ENCODE measurements around the gene SYMPK.

SYMPK gene

GRCh38 chr19:45825263-45825605 lies 37.7 kb downstream of the SYMPK start:
- DNase-seq (ENCODE audit: low spot score) = no peak

DNA sequence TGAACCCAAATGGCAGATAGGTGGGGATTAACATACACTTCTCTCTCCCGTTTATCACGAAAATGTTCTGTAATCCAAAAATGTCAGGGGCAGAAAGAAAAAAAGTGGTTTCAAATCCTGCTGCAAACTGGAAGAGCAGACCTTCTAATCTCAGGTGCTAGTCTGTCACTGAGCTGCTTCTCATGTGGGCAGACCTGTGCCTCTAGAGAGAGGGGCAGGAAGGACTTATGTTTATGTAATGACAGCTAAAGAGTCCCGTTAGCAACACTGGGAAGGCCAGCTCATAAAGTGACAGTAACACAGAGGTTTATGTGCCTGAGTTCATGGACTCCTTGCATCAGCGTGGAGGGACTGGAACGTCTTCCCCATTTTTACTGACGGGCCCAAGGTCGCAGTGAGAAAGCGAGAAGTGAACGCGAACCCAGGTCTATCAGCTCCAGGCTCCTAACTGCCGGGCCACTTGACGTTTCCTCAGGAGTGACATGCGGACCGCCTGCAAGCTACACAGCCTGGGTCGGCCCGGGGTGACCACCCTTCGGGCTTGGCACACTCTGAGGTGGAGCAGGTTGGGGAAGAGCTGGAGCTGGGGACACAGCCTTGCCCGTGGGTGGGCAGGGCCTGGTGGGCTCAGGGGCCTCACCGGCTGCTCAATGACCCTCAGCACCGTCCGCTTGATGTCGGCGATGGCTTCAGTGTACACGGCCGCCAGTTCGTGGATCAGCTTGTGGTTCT lies 38.2 kb downstream of the SYMPK start:
- DNase-seq (ENCODE audit: low spot score) = no peak

GRCh38 chr19:45824041-45824471 lies 38.9 kb downstream of the SYMPK start:
- DNase-seq (ENCODE audit: low spot score) = no peak

GRCh38 chr19:45823182-45823581 lies 39.8 kb downstream of the SYMPK start:
- DNase-seq (ENCODE audit: low spot score) = no peak

DNA sequence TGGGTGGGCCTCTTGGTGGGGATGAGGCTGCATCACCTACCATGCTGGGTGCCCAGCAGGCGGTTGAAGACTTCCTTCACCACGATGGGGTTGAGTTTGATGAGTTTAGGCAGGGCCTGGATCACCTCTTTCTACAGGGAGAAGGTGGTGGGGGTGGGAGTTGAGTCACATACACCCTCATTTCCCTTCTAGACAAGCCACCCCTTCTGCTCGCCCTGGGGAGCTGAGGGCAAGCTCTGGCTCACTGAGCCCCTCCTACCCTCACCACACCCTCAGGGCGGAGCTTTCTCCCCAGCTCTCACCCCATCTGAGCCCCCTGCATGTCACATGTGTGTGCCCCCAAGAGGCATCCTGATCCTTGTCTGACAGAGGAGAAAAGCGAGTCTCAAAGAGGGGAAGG lies 40.2 kb downstream of the SYMPK start:
- DNase-seq (ENCODE audit: low spot score) = no peak

DNA sequence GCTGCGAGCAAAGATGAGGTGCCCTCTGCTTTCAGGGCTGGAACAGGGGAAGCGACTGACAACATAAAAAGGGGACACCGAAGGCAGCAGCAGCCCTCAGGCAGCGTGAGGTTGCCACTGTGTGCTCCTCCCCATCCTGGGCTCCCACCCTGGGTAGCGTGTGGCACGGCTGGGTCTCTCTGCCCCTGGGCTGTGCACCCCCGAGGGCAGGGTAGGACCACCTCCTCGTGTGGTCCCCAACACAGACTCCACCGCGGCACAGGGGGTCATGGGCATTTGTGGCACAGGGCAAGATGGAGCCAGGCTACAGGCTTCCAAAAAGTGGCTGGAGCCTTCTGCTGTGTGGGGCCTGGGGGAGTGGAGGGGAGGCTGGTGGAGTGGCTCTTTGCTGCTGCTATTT lies 41.4 kb downstream of the SYMPK start:
- DNase-seq (ENCODE audit: low spot score) = no peak

DNA sequence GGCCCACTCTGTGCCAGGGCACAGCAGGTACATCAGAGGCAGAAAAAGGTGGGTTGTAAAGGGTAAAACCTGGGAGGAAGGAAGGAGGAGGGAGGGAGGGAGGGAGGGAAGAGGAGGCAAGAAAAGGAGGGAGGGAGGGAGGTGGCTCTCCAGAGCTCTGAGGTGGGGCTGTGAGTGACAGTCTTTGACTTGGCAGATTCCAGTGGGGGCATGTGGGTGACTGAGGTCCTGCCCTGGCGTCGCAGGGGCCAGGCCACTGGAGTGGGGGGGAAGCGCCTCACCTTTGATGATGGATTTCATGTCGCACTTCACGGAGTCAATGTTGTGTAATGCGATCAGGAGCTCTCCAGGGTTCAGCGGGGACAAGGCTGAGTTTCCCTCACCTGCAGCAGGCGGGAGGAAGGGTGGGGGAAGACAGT lies 41.8 kb downstream of the SYMPK start:
- DNase-seq (ENCODE audit: low spot score) = no peak

DNA sequence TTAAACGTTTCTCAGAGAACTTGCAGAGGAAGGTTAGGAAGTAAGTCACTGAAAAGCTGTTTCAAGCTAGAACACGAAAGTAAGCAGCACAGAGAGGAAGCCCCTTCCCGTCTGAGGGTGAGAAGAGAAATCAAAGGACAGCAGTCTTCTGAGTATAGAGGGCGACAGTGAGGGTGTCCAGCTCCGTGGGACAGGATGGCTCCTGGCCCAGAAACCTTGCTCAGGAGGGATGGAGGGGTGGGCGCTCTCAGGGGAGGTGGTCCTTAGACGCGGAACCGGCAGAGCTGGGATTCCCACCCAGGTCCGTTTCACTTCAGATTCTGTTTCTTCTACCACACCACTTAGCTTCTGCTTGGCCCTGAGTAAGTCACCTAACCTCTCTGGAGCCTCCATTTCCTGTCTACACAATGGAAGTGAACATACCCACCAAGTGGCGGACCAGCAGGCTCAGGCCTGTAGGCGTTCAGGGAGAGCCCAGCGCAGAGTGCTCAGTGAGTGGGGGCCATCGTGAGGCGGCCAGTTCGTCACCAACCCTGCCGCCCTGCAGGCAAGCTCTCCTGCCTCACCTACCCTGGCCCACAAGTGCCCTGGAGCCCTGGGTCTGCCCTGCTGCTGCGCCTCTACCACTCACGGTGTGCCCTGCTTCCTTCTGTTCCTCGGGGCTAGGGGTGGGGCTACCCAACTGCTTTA lies 42.4 kb downstream of the SYMPK start:
- DNase-seq (ENCODE audit: low spot score) = no peak

- no peak for DNase-seq (ENCODE audit: low spot score)
Measured at GRCh38 chr19:45819769-45820168, 43.2 kb downstream of the SYMPK start.

- no peak for DNase-seq (ENCODE audit: low spot score)
Measured at GRCh38 chr19:45817725-45818301, 45.1 kb downstream of the SYMPK start.

DNA sequence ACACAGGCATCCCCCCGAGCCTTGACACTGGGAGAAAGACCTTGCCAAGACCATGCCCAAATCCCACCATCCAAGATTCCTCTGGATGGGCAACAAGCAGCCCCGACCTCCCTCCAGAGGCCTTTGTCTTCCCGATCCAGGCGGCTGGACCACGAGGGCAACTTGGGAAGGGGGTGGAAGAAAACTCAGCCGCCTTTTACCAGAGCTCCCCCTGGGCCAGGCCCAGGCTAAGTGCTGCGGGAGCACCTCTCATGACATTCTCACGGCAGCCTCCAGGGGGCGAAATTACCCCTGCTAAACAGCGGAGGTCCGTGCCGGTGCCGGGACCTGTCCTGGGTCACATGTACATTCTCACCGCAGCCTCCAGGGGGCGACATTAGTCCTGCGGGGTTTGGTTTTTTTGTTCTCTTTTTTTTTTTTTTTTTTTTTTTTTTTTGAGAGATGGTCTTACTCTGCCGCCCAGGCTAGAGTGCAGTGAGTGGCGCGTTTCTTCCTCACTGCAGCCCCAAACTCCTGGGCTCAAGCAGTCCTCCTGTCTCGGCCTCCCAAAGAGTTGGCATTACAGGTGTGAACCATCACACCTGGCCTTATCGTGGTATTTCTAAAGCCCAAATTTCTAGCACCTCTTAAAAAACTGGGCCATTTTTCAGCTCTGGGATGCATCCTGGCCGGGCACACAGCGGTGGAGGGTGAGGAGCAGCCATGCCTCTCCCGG lies 45.8 kb downstream of the SYMPK start:
- peak; percentile 96 for DNase-seq (ENCODE audit: low spot score)

- no peak for DNase-seq (ENCODE audit: low spot score)
Measured at GRCh38 chr19:45816236-45817009, 46.5 kb downstream of the SYMPK start.

DNA sequence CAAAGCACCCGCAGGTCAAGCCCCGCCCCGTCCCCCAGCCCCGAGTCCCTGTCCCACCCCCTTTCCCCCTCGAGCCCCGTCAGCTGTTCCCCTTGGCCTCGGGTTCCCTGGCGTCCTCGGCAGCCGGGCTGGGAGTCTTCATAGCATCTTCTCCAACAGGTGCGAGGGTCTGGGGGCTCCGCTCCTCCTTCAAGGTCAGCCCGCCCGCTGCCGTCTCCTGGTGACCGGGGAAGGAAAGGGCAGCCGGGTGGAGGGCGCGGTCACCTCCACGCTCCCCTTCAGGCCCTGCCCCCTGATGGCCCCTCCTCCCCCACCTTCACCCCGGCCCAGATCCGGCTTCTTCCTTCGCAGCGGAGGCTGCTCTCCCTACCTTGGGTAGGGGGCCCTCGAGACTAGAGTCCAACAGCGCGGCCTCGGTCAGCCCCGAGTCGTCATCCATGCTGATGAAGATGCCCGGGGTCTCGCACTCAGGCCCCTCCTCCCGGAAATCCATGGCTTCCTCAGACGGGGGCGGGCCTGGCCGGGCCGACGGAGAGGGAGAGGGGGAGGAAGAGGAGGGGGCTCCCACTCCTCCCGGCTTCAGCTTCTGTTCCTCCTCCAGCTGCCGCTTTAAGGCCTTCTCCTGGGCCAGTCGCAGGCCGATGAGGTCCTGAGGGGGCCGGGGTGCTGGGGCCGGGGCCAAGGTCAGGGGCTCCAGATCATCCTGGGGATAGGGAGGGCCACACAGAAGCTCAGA lies 47.3 kb downstream of the SYMPK start:
- DNase-seq (ENCODE audit: low spot score) = no peak

DNA sequence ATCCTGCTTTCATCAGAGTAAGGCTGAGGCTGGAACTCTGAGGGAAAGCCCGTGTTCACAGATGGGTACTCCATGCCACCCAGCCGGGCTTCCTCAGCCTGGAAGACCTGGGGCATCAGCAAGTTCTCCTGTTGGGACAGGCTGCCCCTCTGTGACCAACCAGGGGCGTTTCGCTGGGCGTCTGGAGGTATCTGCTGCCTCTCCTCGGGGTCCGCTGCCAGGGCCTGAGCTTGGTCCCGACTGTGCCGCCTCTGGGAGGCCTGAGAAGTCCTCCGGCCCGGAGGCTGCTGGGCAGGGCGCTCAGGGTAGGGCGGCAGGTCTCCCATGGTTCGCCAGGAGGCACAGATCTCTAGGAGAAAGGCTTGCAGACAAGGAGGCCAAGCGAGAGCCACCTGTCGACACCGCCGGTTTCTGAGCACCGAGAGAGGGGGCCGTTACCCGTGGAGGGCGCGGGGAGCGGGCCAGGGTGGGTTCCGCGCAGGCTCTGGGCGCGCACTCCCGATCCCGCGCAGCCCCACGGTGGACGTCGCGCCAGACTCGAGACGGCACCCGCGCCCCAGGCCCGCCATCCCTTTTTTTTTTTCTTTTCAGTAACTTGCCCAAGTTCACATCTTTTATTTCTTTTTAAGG lies 48.0 kb downstream of the SYMPK start, which contains the start of gene RSPH6A:
TSS of gene RSPH6A (minus strand) at position 458 of the 630 bp plus-strand sequence. CDS start at position 326, 132 bp downstream.
- DNase-seq (ENCODE audit: low spot score) = no peak

DNA sequence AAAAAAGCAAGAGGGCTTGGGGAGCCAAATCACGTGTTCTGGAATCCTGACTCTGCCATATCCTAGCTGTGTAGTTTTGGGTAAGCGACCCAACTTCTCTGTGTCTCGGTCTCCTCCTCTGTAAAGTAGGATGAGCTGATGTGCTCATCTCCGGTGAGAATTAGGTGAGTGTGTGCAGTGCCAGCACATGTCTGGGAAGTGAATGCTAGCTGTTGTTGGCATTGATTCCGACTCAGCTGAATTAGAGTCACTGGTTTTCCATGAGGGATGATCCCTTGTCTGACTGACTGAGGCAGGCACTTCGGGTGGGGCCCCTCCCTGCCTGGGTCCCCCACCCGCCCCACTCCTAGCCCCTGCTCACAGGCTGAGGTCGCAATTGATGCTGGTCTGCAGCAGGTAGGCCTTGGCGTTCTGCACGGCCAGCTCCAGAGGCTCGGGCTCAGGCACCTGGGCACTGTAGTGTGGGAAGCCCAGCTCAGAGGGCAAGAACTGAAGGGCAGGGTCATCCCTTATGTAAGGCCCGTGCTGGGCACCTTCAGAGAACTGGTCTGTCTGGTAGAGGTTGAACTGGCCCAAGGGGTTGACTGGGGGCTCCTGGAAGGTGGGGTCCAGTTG lies 48.7 kb downstream of the SYMPK start:
- no peak for DNase-seq (ENCODE audit: low spot score)

DNA sequence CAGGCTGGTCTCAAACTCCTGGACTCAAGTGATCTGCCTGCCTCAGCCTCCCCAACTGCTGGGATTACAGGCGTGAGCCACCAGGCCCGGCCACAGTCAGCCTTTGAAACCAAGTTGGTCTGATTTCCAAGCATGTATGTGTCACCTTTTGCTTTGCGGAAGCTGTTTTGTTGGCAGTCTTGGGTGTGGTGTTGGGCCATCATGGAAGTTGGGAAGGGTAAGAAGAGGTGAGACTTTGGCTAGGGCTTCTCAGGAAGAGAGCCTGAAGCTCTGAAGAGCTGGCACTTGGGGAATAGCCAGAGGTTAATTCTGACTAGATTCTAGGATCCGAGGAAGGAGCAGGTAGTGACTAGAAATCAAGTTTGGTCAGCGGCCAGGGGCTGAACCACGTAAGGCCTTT lies 50.6 kb downstream of the SYMPK start:
- no peak for DNase-seq (ENCODE audit: low spot score)

GRCh38 chr19:45809643-45810159 lies 53.2 kb downstream of the SYMPK start:
- no peak for DNase-seq (ENCODE audit: low spot score)

DNA sequence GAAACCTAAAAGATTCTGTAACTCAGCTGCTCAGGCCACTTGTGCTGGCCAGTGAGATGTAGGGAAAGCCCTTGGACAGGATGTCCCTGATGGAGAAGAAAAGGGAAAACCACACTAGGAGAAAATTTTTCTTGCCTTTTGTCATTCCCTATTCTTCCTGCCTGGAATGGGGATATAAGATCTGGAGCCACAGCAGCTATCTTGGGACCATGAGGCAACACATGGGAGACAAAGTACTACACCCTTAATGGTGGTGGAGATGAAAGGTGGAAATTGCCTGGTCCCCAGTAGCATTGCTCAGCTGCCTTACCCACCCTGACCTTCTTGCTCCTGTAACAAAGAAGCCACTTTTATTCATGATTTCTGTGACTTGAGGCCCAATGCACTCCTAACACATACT lies 57.2 kb downstream of the SYMPK start:
- no peak for DNase-seq (ENCODE audit: low spot score)

DNA sequence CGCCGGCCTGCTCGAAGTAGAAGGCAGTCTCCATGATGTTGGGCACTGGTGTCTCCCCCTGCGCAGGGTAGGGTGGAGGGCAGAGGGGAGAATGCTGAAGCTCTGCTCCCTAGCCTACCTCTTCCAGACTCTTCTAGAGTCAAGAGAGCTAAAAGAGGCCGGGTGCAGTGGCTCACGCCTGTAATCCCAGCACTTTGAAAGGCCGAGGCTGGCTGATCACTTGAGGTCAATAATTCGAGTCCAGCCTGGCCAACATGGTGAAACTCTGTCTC lies 58.1 kb downstream of the SYMPK start:
- no peak for DNase-seq (ENCODE audit: low spot score)
